ENCODE measurements around the gene B9D1. TPM values are rescaled to one million over a fixed set of nuclear protein-coding genes. Genes with fewer than 3 reads are reported as not detected.

The B9D1 gene
- polyA plus RNA-seq, 1 of the 3 experiments (the other 2 are of a cell fraction), result 81.6 TPM

- TF ChIP-seq, protein P1, sequence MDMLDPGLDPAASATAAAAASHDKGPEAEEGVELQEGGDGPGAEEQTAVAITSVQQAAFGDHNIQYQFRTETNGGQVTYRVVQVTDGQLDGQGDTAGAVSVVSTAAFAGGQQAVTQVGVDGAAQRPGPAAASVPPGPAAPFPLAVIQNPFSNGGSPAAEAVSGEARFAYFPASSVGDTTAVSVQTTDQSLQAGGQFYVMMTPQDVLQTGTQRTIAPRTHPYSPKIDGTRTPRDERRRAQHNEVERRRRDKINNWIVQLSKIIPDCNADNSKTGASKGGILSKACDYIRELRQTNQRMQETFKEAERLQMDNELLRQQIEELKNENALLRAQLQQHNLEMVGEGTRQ (IDR thresholded peaks at IDR 0.05; ENCODE audit: borderline replicate concordance, low read depth, low read length), result no peak
- TF ChIP-seq NRF1 (IDR thresholded peaks at IDR 0.05; ENCODE audit: low read depth, low read length), result no peak
These were observed 61.1 kb downstream of the B9D1 start (continued) for GRCh38 chr17:19301274-19301951.

DNA sequence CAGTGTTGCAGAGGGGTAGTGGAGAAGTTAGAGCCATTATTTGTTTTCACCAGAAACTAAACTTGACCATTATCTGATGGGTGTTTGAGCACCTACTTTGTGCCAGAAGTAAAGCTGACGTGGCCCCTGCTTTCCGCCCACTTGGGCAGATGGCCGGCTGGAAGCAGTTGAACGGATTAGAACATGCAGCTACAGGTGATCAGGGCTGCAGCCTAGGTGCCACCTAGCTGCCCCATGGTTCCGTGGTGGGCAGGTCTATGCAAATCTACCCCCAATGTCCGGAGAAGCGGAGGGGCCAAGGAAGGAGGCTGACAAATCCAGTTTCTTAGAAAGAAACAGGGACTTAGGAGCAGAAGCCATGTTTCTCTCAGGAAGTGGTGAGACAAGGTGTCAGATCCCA is 62.7 kb downstream of the B9D1 start:
- Histone ChIP-seq H2AFZ (ENCODE audit: low read depth) (no peak overlapping the region), H3K27ac (ENCODE audit: low read depth in 2 of 2, low read length in 1 of 2) (no peak overlapping the region), H3K4me2 (no peak overlapping the region), H3K9me2 (no peaks in the 10 kb centered on the region), H3K4me3 (ENCODE audit: low read depth in 2 of 2, low read length in 1 of 2) (no peak overlapping the region), H3K27me3 (ENCODE audit: insufficient read depth) (no peaks in the 10 kb centered on the region), H3K79me2 (ENCODE audit: insufficient read depth) (peaks cover 45% of the 10 kb centered on the region), H3K36me3 (replicated peaks in 1 of 2; ENCODE audit: control insufficient read depth in 1 of 2, insufficient read depth in 2 of 2, low read length in 1 of 2) (peaks cover 0 to 3% of the 10 kb centered on the region in 2 experiments), H4K20me1 (ENCODE audit: insufficient read depth) (0 out of 2 replicates have a peak, but pooled peaks cover 15% of the 10 kb centered on the region), H3K9me3 (no peaks in the 10 kb centered on the region), H3F3A (replicated peaks; ENCODE audit: insufficient read depth) (no peaks in the 10 kb centered on the region), H3K4me1 (ENCODE audit: control insufficient read depth in 1 of 2, insufficient read depth in 2 of 2, low read depth in 1 of 2, low read length in 1 of 2) (peaks cover 6 to 11% of the 10 kb centered on the region in 2 experiments; a peak in 2 of 4 replicates), H3K9ac (no peak overlapping the region)
- DNase-seq, result no peak
- CTCF ChIA-PET, result interaction anchor here (0.6 to 2.1 kb wide), 3 partner anchors 14 to 63 kb away, joined by 3 to 7 read pairs (median 3); partner anchors contain the start of gene B9D1
- TF ChIP-seq TCF12 (IDR thresholded peaks at IDR 0.05) (no peak), EP300 (IDR thresholded peaks at IDR 0.05; ENCODE audit: borderline replicate concordance in 1 of 2, low read depth in 1 of 2, low read length in 1 of 2) (no peak), MXI1 (IDR thresholded peaks at IDR 0.05; ENCODE audit: low read depth, low read length) (no peak), CTCF (IDR thresholded peaks at IDR 0.05) (no peak)
- TF ChIP-seq, protein P2, sequence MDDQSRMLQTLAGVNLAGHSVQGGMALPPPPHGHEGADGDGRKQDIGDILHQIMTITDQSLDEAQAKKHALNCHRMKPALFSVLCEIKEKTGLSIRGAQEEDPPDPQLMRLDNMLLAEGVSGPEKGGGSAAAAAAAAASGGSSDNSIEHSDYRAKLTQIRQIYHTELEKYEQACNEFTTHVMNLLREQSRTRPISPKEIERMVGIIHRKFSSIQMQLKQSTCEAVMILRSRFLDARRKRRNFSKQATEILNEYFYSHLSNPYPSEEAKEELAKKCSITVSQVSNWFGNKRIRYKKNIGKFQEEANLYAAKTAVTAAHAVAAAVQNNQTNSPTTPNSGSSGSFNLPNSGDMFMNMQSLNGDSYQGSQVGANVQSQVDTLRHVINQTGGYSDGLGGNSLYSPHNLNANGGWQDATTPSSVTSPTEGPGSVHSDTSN (IDR thresholded peaks at IDR 0.05), result no peak
- 96% methylated on average over 7 of the region's 7 CpGs for WGBS (ENCODE audit: low lambda C conversion rate)
- POLR2A ChIA-PET, result interaction anchor here (0.6 kb wide), 1 partner anchor 12 kb away, joined by 3 read pairs; no protein-coding TSS in a partner anchor

- Histone ChIP-seq H3K27me3 (ENCODE audit: insufficient read depth) (no peaks in the 10 kb centered on the region), H3K79me2 (ENCODE audit: insufficient read depth) (peaks cover 45% of the 10 kb centered on the region), H2AFZ (ENCODE audit: low read depth) (no peak overlapping the region), H3K9ac (no peak overlapping the region), H3K4me2 (no peak overlapping the region), H3K9me2 (no peaks in the 10 kb centered on the region), H3K36me3 (replicated peaks in 1 of 2; ENCODE audit: control insufficient read depth in 1 of 2, insufficient read depth in 2 of 2, low read length in 1 of 2) (peaks cover 0 to 3% of the 10 kb centered on the region in 2 experiments), H3K4me1 (ENCODE audit: control insufficient read depth in 1 of 2, insufficient read depth in 2 of 2, low read depth in 1 of 2, low read length in 1 of 2) (peaks cover 3 to 5% of the 10 kb centered on the region in 2 experiments; a peak in 2 of 4 replicates), H3K27ac (ENCODE audit: low read depth in 2 of 2, low read length in 1 of 2) (no peak overlapping the region), H4K20me1 (ENCODE audit: insufficient read depth) (0 out of 2 replicates have a peak, but pooled peaks cover 14% of the 10 kb centered on the region), H3K4me3 (ENCODE audit: low read depth in 2 of 2, low read length in 1 of 2) (no peak overlapping the region), H3F3A (replicated peaks; ENCODE audit: insufficient read depth) (no peaks in the 10 kb centered on the region), H3K9me3 (no peaks in the 10 kb centered on the region)
- ChIA-PET CTCF (interaction anchor here (1.1 to 2.1 kb wide), 2 partner anchors 44 to 64 kb away, joined by 3 to 7 read pairs; partner anchors contain the start of gene B9D1), POLR2A (interaction anchor here (0.6 kb wide), 1 partner anchor 13 kb away, joined by 3 read pairs; no protein-coding TSS in a partner anchor)
- no peak for DNase-seq
- 89% methylated on average over 4 of the region's 4 CpGs for WGBS (ENCODE audit: low lambda C conversion rate)
- TF ChIP-seq YY1 (IDR thresholded peaks at IDR 0.05; ENCODE audit: low read depth), result no peak
- no peak for TF ChIP-seq GATA2 (CRISPR knock-in tag; IDR thresholded peaks at IDR 0.05)
- no peak for TF ChIP-seq NRF1 (IDR thresholded peaks at IDR 0.05; ENCODE audit: low read depth, low read length)
- TF ChIP-seq, protein P1 (IDR thresholded peaks at IDR 0.05; ENCODE audit: borderline replicate concordance, low read depth, low read length), result no peak
- TF ChIP-seq FOSL2 (IDR thresholded peaks at IDR 0.05; ENCODE audit: borderline replicate concordance, low read depth), result no peak
- TF ChIP-seq TEAD4 (IDR thresholded peaks at IDR 0.05; ENCODE audit: borderline replicate concordance, insufficient read depth), result no peak
- no peak for TF ChIP-seq EZH2phosphoT487 (IDR thresholded peaks at IDR 0.05; ENCODE audit: borderline replicate concordance, low read depth)
- TF ChIP-seq RCOR1 (IDR thresholded peaks at IDR 0.05; ENCODE audit: low read length), result no peak
- TF ChIP-seq CTCF (IDR thresholded peaks at IDR 0.05), result no peak
- no peak for TF ChIP-seq TAF1 (IDR thresholded peaks at IDR 0.05; ENCODE audit: borderline replicate concordance, low read depth, low read length)
- TF ChIP-seq RFX5 (IDR thresholded peaks at IDR 0.05; ENCODE audit: low read length), result no peak
- no peak for TF ChIP-seq MXI1 (IDR thresholded peaks at IDR 0.05; ENCODE audit: low read depth, low read length)
These were observed 63.2 kb downstream of the B9D1 start for GRCh38 chr17:19299214-19299747.

All from SK-N-SH (cell line).